ENCODE data around the gene CACNA1C.

The CACNA1C gene

GRCh38 chr12:2035431-2036055 lies 17.2 kb upstream of the CACNA1C start:
- DNase-seq = no peak

- DNase-seq = no peak
These were observed 13.8 kb upstream of the CACNA1C start for GRCh38 chr12:2039034-2039433.

- no peak for DNase-seq
These were observed 9.7 kb upstream of the CACNA1C start for GRCh38 chr12:2043054-2043453.

DNA sequence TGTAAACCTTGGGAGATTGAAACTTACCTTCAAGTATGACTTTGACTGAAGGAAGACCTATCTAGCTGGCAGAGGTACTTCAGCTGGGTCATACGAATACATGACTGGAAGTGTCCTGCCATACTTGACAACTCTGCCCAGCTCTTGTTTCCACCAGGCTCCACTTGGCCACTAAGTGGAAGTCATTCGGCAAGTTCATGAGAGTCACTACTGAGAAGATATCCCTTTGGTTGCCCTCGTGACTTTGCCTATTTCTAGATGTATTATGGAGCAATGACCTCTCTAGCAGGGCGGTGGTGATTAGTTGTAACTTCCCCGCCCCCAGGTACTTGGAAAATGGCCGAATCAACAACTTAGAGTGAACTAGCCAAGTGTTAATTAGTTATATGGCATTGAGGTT lies 8.6 kb upstream of the CACNA1C start:
- no peak for DNase-seq

GRCh38 chr12:2046957-2047356 lies 5.8 kb upstream of the CACNA1C start:
- DNase-seq = no peak

DNA sequence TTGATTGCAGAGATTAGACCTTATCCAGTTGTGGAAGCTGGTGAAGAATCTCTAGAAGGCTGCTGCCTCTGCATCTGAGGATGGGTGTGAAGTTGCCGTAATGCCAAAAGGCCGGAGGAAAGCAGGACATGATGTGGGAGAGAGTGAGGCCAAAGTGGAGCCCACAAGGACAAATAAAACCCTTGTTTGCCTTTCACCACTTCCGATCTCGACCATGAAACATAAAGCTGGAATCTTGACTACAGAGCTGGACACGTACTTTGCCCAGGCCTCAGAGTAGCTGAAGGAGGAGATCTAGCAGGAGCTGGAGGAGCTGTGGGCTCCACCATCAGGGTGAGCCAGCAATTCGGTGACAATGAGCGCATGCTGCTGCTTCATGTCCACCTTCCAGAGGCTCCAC lies 5.0 kb upstream of the CACNA1C start:
- no peak for DNase-seq

DNA sequence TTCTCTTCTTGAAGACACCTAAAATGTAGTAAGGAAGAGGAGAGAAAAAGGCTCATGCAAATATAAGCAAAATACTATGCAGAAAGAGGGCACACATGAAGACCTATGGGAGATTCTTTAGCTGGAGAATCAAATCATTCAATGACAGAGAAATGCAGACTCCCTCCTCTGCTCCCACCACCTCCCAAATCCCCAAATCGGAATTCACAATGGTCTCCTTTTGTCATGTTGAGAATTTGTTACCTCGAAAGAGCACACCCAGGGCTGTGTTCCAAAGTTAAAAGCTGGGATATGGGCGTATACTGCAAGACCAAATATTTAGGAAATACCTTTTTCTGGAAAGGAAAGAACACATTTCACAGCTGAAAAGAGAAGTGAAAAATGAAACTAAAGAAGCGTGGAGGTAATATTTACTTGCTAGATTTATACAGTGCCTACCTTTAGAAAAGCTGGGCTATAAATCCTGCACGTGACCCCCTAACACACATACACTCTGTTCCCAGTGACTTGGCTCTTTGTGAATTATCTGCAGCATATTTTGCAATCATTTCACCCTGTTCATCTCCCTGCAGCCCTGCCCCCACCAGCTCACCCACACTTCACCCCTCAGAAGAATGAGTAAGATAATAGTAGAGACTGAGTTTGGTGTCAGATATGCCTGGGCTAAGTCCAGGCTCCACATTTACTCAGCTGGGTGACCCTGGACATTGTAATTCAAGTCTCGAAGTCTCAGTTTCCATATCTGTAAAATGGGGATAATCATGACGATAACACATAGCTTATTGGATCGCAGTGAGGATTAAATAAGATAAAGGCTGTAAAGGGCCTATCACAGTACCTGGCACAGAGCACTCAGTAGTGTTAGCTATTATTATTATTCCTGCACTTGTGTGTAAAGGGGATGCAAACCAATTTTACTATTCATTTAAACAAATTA lies 2.9 kb upstream of the CACNA1C start:
- no peak for DNase-seq

DNA sequence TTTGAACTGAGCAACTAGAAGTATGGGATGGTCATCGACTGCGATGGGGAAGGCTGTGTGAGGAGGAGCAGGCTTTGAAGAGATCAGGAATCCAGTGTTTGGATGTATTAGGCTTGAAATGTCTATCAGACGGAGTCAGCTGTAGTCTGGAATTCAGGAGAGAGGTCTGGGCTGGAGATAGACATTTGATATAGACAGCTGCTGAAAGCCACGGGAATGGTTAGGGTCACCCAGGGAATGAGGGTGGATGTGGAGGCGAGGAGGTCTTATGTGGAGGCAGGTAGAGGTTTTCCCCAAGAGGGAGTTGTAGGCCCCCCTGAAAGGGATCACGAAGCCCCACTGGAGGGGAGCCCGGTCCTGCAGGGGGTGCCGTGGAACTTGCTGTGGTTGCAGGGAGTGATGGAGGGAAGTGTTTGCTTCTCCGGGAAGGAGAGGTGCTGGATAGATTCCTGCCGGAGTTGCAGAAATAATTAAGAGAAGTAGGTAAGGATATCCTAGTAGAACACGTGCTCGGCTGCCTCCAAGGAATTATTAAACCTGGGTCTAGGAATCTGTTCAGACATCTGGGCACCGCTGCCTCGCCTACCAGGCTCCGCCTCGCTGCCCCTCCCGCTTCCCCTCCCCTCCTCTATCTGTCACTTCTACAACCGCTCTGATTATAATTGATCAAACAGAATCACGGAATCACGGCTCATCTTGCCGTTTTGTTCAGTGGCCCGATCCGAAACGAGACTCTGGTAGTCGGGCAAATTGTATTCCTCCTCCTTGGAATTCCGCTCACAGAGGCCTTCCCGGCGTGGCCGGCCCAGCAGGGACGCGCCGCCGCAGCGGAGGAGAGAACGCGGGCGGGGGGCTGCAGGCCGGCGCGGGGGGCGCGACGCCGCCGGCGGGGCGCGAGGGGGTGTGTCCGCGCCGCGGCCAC lies 826 bp upstream of the CACNA1C start:
- no peak for DNase-seq

DNA sequence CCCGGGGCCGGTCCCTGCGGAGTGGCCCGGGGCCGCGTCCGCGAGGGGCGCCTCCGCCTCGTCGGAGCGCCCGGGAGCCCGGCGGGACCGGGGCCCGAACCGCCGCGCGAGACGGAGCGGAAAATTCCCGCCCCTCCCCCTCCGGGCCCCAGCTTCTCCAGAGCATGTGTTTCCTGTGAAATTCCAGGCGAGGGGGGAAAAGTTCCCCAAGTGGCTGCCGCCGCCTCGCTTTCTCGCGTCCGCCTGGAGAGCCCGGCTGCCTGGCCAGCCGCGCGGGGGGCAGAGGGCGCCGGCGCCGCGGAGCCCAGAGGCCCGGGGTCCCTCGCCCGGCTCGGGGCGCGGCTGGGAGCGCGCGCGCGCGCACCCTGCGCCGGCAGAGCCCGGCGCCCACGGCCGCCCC lies 904 bp downstream of the CACNA1C start:
- no peak for DNase-seq

- no peak for DNase-seq
These were observed 1.6 kb downstream of the CACNA1C start for GRCh38 chr12:2054091-2055018.

- no peak for DNase-seq
These were observed 4.4 kb downstream of the CACNA1C start for GRCh38 chr12:2057041-2057794.

DNA sequence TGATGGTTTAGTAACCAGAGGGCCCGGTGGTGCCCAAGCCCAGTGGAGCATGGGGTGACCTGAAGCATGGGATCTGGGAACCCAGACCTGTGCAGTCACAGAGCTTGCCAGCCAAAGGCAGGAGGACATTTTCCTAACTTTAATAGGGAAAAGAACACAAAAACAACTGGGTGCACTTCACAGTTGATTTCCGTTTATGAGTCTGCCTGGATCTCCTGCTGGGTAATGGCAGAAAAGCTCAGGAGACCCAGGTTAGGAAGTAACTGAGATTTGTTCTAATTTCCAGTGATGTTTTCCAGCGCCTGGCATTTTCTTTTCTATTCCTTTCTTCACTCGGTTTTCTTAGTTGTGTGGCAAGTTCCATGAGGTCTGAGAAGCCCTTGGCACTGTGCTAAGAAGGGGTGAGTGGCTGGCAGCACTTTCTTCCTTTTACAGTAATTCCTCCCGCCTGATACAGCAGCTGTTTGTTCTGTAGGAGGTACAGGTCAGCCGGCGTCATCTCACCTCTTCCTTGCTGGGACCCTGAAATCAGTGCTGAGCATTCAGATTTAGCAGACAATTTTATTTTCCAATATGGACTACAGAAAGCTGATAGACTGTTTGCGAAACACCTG lies 5.1 kb downstream of the CACNA1C start:
- DNase-seq = no peak

DNA sequence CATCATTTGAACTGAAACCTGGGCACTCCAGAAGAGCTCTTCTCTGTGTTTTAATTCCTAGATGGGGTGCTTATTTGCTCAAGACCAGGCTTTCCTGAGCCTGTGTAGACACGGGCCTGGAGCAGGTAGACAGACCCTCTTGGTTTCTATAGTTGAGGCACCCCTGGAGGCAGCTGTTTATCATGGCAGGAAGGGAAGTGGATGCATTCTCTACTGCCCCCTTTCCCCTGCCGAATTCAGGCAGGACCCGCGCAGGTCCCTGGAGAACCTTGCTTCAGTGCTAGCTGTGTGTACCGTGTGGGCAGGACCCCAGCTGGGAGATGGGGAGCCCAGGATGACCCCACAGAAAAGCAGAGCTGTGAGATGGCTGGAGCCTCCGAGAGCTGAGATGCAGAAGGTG lies 6.0 kb downstream of the CACNA1C start:
- DNase-seq = no peak

- DNase-seq = no peak
These were observed 8.6 kb downstream of the CACNA1C start for GRCh38 chr12:2061402-2061801.

DNA sequence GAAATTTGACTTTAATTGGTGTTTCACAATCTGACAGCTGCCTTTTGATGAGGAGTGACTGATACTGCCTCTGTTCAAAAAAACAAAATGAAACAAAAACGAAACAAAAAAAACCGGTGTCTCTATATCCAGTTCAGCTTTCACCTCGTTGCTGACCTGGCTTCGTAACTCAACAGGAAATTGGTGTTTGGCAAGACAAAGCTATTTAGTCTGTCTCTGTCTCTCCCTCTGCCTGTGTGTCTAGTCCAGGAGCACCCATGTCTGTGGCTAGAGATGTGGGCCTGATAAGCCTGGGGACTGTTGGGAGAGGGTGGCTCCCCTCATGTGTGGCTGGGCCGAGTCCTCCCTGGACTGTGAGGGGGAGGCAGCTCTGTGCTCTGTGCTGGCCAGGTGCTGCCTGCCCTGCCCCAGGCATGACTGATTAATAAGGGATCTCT lies 11.3 kb downstream of the CACNA1C start:
- DNase-seq = no peak

GRCh38 chr12:2068653-2069052 lies 15.9 kb downstream of the CACNA1C start:
- DNase-seq = no peak

DNA sequence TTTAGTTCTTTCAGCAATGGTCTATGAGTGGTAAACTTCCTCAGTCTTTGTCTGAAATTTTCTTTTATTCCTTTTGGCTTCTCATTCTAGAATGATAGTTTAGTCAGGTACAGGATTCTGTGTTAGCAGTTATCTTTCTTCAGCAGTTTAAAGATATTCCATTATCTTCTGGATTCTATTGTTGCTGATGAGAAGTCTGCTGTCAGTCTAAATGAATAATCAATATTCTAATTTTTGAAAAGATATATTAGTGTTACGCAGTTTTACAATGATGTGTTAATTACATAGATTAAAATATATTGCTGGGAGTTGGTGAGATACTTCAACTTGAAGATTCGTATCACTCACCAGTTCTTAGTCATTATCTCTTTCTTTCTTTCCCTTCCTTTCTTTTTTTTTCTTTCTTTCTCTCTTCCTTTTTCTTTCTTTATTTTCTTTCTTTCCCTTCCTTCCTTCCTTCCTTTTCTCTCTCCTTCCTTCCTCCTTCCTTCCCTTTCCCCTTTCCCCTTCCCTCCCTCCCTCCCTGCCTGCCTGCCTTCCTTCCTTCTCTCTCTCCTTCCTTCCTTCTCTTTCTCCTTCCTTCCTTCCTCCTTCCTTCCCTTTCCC lies 17.8 kb downstream of the CACNA1C start:
- DNase-seq = no peak

GRCh38 chr12:2074792-2075191 lies 22.0 kb downstream of the CACNA1C start:
- no peak for DNase-seq

GRCh38 chr12:2075508-2076195 lies 22.9 kb downstream of the CACNA1C start:
- DNase-seq = no peak

GRCh38 chr12:2076196-2076570 lies 23.4 kb downstream of the CACNA1C start:
- no peak for DNase-seq
